ENCODE measurements around the gene TP53. TPM values are rescaled to one million over a fixed set of nuclear protein-coding genes. Genes with fewer than 3 reads are reported as not detected.
A peak's percentile ranks its signal among the peaks of the same experiment; 100 is the strongest.

The TP53 gene
- total and polyA plus RNA-seq, 8 donors: 50.9 to 90.4 (median 80.6) TPM

GRCh38 chr17:7652388-7653356 is 34.6 kb downstream of the TP53 start:
- no peaks in the 10 kb centered on the region for H3K9me3 ChIP-seq
- no peaks in the 10 kb centered on the region for H3K36me3 ChIP-seq
- H3K4me1 ChIP-seq: peaks cover 16 to 20% of the 10 kb centered on the region in 2 donors
- peaks cover 15 to 63% of the 10 kb centered on the region in 2 donors for H3K27me3 ChIP-seq
- H3K4me3 ChIP-seq: no peak overlapping the region
- ATAC-seq (no peak), DNase-seq (no peak)
- intact Hi-C loops (cut with DNase I): no loop called here
- TF ChIP-seq CTCF (IDR thresholded peaks at IDR 0.05): no peak
- H3K27ac ChIP-seq: no peak overlapping the region

- Histone ChIP-seq H3K4me1 (peaks cover 16 to 20% of the 10 kb centered on the region in 2 donors), H3K27ac (no peak overlapping the region), H3K27me3 (peaks cover 15 to 69% of the 10 kb centered on the region in 2 donors), H3K4me3 (peak overlapping the region; percentile 24 to 37), H3K36me3 (no peaks in the 10 kb centered on the region), H3K9me3 (no peaks in the 10 kb centered on the region)
- no peak for ATAC-seq
- intact Hi-C loops (cut with DNase I): no loop called here
- TF ChIP-seq CTCF (IDR thresholded peaks at IDR 0.05): no peak
- DNase-seq: peak in 2 of 4 donors; percentile 73 to 87
Observed at GRCh38 chr17:7651665-7652387, 35.5 kb downstream of the TP53 start.

- H3K4me1 ChIP-seq: peaks cover 16 to 20% of the 10 kb centered on the region in 2 donors
- no peak for DNase-seq
- ATAC-seq: no peak
- H3K36me3 ChIP-seq: no peaks in the 10 kb centered on the region
- no peaks in the 10 kb centered on the region for H3K9me3 ChIP-seq
- H3K27me3 ChIP-seq: peaks cover 15 to 69% of the 10 kb centered on the region in 2 donors
- intact Hi-C loops (cut with DNase I): no loop called here
- peak overlapping the region; percentile 24 to 37 for H3K4me3 ChIP-seq
- H3K27ac ChIP-seq: no peak overlapping the region
- no peak for TF ChIP-seq CTCF (IDR thresholded peaks at IDR 0.05)
Observed at GRCh38 chr17:7651097-7651664, 36.1 kb downstream of the TP53 start.

GRCh38 chr17:7650509-7651096 is 36.7 kb downstream of the TP53 start, which contains the start of gene ATP1B2:
Gene ATP1B2, plus strand, starts transcription at chr17:7650926. Its CDS starts 593 bp downstream, at chr17:7651519.
- no peak within 1 kb of the TSS for H3K27ac ChIP-seq
- H3K9me3 ChIP-seq: no peaks in the 10 kb centered on the region
- intact Hi-C loops (cut with DNase I): no loop called here
- ATAC-seq (peak; percentile 85), DNase-seq (peak; percentile 71 to 90 (median 78))
- peaks cover 15 to 69% of the 10 kb centered on the region in 2 donors for H3K27me3 ChIP-seq
- TF ChIP-seq CTCF (IDR thresholded peaks at IDR 0.05): no peak
- H3K4me3 ChIP-seq: peak within 1 kb of the TSS; percentile 24 to 37
- peaks cover 16 to 20% of the 10 kb centered on the region in 2 donors for H3K4me1 ChIP-seq
- no peaks in the 10 kb centered on the region for H3K36me3 ChIP-seq

Measured in left lung (tissue), 10 donors.